Liver (tissue), 9 donors: Measurements from ENCODE around the gene FYCO1. TPM values are rescaled to one million over a fixed set of nuclear protein-coding genes. Genes with fewer than 3 reads are reported as not detected.

Experiments
- DNase-seq: peaks from one replicate; pipeline ENCODE4 v3.0.0-alpha.2; 2017; ENCODE audit warnings: low spot score
- H3K27ac ChIP-seq, 2 donors: one replicate each; pipeline ENCODE4 v1.7.0; 2013; ENCODE audit warnings: inconsistent platforms in 2 of 2, low read length in 2 of 2, control low read depth in 1 of 2, low read depth in 1 of 2, mild to moderate bottlenecking in 1 of 2
- H3K27me3 ChIP-seq, 4 donors: one replicate each; pipeline versions ENCODE4 v1.6.1 to v1.7.0; 2013; ENCODE audit warnings: low read length in 3 of 4, inconsistent platforms in 1 of 4, mild to moderate bottlenecking in 1 of 4, moderate library complexity in 1 of 4; ENCODE audit not compliant: control insufficient read depth in 4 of 4, insufficient read depth in 4 of 4
- H3K36me3 ChIP-seq, 4 donors: one replicate each; pipeline versions ENCODE4 v1.6.1 to v1.7.0; 2013; ENCODE audit warnings: low read length in 3 of 4, mild to moderate bottlenecking in 3 of 4, low read depth in 1 of 4, moderate library complexity in 1 of 4; ENCODE audit not compliant: control insufficient read depth in 4 of 4, insufficient read depth in 3 of 4
- H3K4me1 ChIP-seq, 4 donors: one replicate each; pipeline versions ENCODE4 v1.6.1 to v1.7.0; 2013; ENCODE audit warnings: low read length in 3 of 4, mild to moderate bottlenecking in 3 of 4, moderate library complexity in 1 of 4; ENCODE audit not compliant: control insufficient read depth in 4 of 4, insufficient read depth in 4 of 4
- H3K4me3 ChIP-seq, 3 donors: one replicate each; pipeline versions ENCODE4 v1.6.1 to v1.7.0; 2013; ENCODE audit warnings: low read length in 3 of 3, control low read depth in 1 of 3, low read depth in 1 of 3, mild to moderate bottlenecking in 1 of 3
- H3K9ac ChIP-seq, 2 donors: one replicate each; pipeline ENCODE4 v1.7.0; 2013; ENCODE audit warnings: low read length in 2 of 2, mild to moderate bottlenecking in 2 of 2, moderate library complexity in 2 of 2, control low read depth in 1 of 2, low read depth in 1 of 2
- H3K9me3 ChIP-seq, 4 donors: one replicate each; pipeline versions ENCODE4 v1.6.1 to v1.7.0; 2013; ENCODE audit warnings: low read length in 3 of 4; ENCODE audit not compliant: control insufficient read depth in 4 of 4
- EGR1 ChIP-seq, 2 donors: IDR thresholded peaks; 2 replicates each; pipeline ENCODE4 v1.6.1; 2016 to 2018; ENCODE audit warnings: antibody characterized with exemption in 2 of 2, low read depth in 2 of 2
- FOXA2 ChIP-seq: IDR thresholded peaks from 2 replicates; pipeline ENCODE4 v1.6.1; 2016; ENCODE audit warnings: antibody characterized with exemption
- GABPA ChIP-seq, 2 donors: IDR thresholded peaks in 1 of 2; conservative IDR thresholded peaks in 1 of 2; 2 replicates each; pipeline ENCODE4 v1.6.1; 2016; ENCODE audit warnings: antibody characterized with exemption in 2 of 2, mild to moderate bottlenecking in 1 of 2, moderate library complexity in 1 of 2
- HNF4A ChIP-seq, 2 donors: conservative IDR thresholded peaks; 2 replicates each; pipeline ENCODE4 v1.6.1; 2016; ENCODE audit warnings: antibody characterized with exemption in 2 of 2, mild to moderate bottlenecking in 2 of 2
- HNF4G ChIP-seq: IDR thresholded peaks from 2 replicates; pipeline ENCODE4 v1.6.1; 2016; ENCODE audit warnings: antibody characterized with exemption
- JUND ChIP-seq, 2 donors: IDR thresholded peaks; 2 replicates each; pipeline ENCODE4 v1.6.1; 2016; ENCODE audit warnings: antibody characterized with exemption in 2 of 2
- NR2F2 ChIP-seq: IDR thresholded peaks from 2 replicates; pipeline ENCODE4 v1.6.1; 2016; ENCODE audit warnings: antibody characterized with exemption
- RAD21 ChIP-seq, 2 donors: IDR thresholded peaks; 2 replicates each; pipeline ENCODE4 v1.6.1; 2016; ENCODE audit warnings: antibody characterized with exemption in 2 of 2, mild to moderate bottlenecking in 2 of 2
- RXRA ChIP-seq, 2 donors: IDR thresholded peaks; 2 replicates each; pipeline ENCODE4 v1.6.1; 2017 to 2018; ENCODE audit warnings: antibody characterized with exemption in 2 of 2, mild to moderate bottlenecking in 1 of 2
- SP1 ChIP-seq: IDR thresholded peaks from 2 replicates; pipeline ENCODE4 v1.6.1; 2018; ENCODE audit warnings: antibody characterized with exemption, mild to moderate bottlenecking
- TAF1 ChIP-seq: conservative IDR thresholded peaks from 2 replicates; pipeline ENCODE4 v1.6.1; 2016; ENCODE audit warnings: antibody characterized with exemption, mild to moderate bottlenecking
- YY1 ChIP-seq: IDR thresholded peaks from 2 replicates; pipeline ENCODE4 v1.6.1; 2016; ENCODE audit warnings: antibody characterized with exemption, mild to moderate bottlenecking
- WGBS: extraction: QIAGEN DNeasy Blood & Tissue Kit; methylation state at CpG from one replicate; pipeline ENCODE4 v1.1.7; 2013; 5-methylcytosine and 5-hydroxymethylcytosine counted together
- polyA plus RNA-seq, 2 donors: library from polyadenylated mRNA; stranded (reverse) in 1 of 2; unstranded in 1 of 2; fragments of 200-250 nt in 1 of 2; fragments of >200 nt in 1 of 2; fragmentation: Nextera tagmentation in 1 of 2; extraction: Ambion mirVana in 1 of 2; gene quantifications; one replicate each; pipeline versions ENCODE4 v1.2.1 to v1.2.3, GENCODE V29; 2013 to 2015
- total RNA-seq, 2 donors: library from RNA; depleted of rRNA; stranded (reverse); fragments of >200 nt; gene quantifications; one replicate each; pipeline ENCODE4 v1.2.3, GENCODE V29; 2014
- TF ChIP-seq, protein P1 (sequence below): IDR thresholded peaks from 2 replicates; pipeline ENCODE4 v1.6.1; 2016; ENCODE audit warnings: antibody characterized with exemption
- TF ChIP-seq, protein P2 (sequence below): IDR thresholded peaks from 2 replicates; pipeline ENCODE4 v1.6.1; 2016; ENCODE audit warnings: antibody characterized with exemption, mild to moderate bottlenecking
- TF ChIP-seq, protein P3 (sequence below): fragments of 150-350 bp; IDR thresholded peaks from 2 replicates; pipeline ENCODE4 v1.5.1; 2017; ENCODE audit warnings: improper control_type of control experiment, low read depth, low read length; ENCODE audit not compliant: missing input control
- TF ChIP-seq, protein P4 (sequence below): IDR thresholded peaks from 2 replicates; pipeline ENCODE4 v1.6.1; 2016; ENCODE audit warnings: antibody characterized with exemption
- TF ChIP-seq, protein P5 (sequence below): IDR thresholded peaks from 2 replicates; pipeline ENCODE4 v1.6.1; 2016; ENCODE audit warnings: antibody characterized with exemption
- donor health status: healthy.
- donor health status: healthy.
- donor health status: healthy.
- donor health status: healthy.
- donor health status: healthy.

The FYCO1 gene
- total and polyA plus RNA-seq, 4 donors = 3.0 to 17.1 (median 10.2) TPM

DNA sequence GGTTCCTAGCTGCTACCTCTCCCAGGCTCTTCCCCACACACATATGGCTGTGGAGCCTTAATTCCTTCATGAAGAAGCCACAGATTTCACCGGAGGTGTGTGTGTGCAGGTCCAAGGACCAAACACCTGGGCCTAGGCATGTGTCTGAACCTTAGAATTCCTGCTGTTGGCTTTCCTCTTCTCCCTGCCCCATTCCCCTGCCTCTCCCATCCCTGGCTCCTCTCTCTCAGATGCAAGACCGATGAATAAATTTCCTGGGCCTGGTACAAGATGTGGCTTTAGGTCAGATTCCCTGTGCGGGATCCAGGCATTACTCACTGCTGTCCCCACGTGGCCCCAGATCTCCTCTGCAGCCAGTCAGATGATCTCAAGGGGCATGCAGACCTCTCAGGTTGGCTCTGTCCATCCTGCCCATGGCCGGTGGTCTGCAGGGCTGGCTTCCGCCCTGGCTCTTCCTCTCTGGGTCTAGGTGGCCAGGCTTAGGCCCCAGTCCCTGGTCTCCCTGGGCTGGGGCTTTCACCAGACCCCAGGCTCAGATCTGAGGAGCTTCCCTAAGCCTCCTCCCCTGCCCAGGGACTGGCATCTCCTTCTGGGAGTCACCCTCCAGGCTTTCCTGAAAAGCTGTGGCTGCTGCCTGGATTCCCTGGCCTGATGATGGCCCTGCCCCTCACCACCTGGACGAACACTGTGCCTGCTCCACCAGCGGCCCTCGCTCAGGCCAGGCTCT lies 88.8 kb downstream of the FYCO1 start:
- WGBS = 88% methylated on average over 9 of the region's 9 CpGs
- Histone ChIP-seq H3K27ac (no peak overlapping the region), H3K4me3 (no peak overlapping the region), H3K9me3 (peaks cover 0 to 2% (median 0%) of the 10 kb centered on the region in 4 donors), H3K9ac (no peak overlapping the region), H3K4me1 (no peaks in the 10 kb centered on the region), H3K36me3 (peaks cover 0 to 2% (median 0%) of the 10 kb centered on the region in 4 donors), H3K27me3 (no peaks in the 10 kb centered on the region)
- TF ChIP-seq RAD21 (IDR thresholded peaks at IDR 0.05) (peak in 1 of 2 donors; percentile 45), HNF4A (conservative IDR thresholded peaks at IDR 0.05) (no peak), SP1 (no peak), YY1 (no peak), TAF1 (no peak), GABPA (IDR thresholded peaks at IDR 0.05 in 1 of 2, conservative IDR thresholded peaks at IDR 0.05 in 1 of 2) (no peak), RXRA (IDR thresholded peaks at IDR 0.05) (no peak), EGR1 (IDR thresholded peaks at IDR 0.05; ENCODE audit: low read depth in 2 of 2) (no peak), FOXA2 (no peak), JUND (IDR thresholded peaks at IDR 0.05) (no peak), NR2F2 (no peak), HNF4G (no peak)
- TF ChIP-seq, protein P1, sequence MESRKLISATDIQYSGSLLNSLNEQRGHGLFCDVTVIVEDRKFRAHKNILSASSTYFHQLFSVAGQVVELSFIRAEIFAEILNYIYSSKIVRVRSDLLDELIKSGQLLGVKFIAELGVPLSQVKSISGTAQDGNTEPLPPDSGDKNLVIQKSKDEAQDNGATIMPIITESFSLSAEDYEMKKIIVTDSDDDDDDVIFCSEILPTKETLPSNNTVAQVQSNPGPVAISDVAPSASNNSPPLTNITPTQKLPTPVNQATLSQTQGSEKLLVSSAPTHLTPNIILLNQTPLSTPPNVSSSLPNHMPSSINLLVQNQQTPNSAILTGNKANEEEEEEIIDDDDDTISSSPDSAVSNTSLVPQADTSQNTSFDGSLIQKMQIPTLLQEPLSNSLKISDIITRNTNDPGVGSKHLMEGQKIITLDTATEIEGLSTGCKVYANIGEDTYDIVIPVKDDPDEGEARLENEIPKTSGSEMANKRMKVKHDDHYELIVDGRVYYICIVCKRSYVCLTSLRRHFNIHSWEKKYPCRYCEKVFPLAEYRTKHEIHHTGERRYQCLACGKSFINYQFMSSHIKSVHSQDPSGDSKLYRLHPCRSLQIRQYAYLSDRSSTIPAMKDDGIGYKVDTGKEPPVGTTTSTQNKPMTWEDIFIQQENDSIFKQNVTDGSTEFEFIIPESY = no peak
- TF ChIP-seq, protein P2, sequence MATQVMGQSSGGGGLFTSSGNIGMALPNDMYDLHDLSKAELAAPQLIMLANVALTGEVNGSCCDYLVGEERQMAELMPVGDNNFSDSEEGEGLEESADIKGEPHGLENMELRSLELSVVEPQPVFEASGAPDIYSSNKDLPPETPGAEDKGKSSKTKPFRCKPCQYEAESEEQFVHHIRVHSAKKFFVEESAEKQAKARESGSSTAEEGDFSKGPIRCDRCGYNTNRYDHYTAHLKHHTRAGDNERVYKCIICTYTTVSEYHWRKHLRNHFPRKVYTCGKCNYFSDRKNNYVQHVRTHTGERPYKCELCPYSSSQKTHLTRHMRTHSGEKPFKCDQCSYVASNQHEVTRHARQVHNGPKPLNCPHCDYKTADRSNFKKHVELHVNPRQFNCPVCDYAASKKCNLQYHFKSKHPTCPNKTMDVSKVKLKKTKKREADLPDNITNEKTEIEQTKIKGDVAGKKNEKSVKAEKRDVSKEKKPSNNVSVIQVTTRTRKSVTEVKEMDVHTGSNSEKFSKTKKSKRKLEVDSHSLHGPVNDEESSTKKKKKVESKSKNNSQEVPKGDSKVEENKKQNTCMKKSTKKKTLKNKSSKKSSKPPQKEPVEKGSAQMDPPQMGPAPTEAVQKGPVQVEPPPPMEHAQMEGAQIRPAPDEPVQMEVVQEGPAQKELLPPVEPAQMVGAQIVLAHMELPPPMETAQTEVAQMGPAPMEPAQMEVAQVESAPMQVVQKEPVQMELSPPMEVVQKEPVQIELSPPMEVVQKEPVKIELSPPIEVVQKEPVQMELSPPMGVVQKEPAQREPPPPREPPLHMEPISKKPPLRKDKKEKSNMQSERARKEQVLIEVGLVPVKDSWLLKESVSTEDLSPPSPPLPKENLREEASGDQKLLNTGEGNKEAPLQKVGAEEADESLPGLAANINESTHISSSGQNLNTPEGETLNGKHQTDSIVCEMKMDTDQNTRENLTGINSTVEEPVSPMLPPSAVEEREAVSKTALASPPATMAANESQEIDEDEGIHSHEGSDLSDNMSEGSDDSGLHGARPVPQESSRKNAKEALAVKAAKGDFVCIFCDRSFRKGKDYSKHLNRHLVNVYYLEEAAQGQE = no peak
- TF ChIP-seq, protein P3, sequence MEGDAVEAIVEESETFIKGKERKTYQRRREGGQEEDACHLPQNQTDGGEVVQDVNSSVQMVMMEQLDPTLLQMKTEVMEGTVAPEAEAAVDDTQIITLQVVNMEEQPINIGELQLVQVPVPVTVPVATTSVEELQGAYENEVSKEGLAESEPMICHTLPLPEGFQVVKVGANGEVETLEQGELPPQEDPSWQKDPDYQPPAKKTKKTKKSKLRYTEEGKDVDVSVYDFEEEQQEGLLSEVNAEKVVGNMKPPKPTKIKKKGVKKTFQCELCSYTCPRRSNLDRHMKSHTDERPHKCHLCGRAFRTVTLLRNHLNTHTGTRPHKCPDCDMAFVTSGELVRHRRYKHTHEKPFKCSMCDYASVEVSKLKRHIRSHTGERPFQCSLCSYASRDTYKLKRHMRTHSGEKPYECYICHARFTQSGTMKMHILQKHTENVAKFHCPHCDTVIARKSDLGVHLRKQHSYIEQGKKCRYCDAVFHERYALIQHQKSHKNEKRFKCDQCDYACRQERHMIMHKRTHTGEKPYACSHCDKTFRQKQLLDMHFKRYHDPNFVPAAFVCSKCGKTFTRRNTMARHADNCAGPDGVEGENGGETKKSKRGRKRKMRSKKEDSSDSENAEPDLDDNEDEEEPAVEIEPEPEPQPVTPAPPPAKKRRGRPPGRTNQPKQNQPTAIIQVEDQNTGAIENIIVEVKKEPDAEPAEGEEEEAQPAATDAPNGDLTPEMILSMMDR = peak; percentile 10
- DNase-seq = peak; percentile 44

DNA sequence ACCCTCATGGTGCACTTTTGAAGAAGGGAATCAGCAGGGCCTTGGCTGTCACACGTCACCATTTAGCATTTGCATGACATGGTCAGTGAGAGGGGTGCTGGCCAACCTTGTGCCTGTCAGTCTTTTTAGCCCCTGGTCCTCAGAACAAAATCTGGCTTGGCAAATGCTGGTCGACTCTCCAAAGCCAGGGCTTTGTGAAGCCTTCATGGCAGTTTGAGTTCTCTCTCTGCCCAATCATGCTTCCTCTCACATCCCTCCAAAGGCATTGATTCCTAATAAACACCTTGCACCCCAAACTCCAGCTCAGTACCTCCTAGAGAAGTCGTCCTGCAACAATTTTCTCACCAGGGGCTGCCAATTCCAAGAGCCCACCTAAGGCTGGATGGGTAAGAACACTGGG lies 89.9 kb downstream of the FYCO1 start:
- no peaks in the 10 kb centered on the region for H3K4me1 ChIP-seq
- H3K9me3 ChIP-seq = peaks cover 0 to 2% (median 0%) of the 10 kb centered on the region in 4 donors
- H3K36me3 ChIP-seq = peaks cover 0 to 2% (median 0%) of the 10 kb centered on the region in 4 donors
- no peaks in the 10 kb centered on the region for H3K27me3 ChIP-seq
- H3K4me3 ChIP-seq = no peak overlapping the region
- no peak for DNase-seq
- no peak overlapping the region for H3K9ac ChIP-seq
- H3K27ac ChIP-seq = no peak overlapping the region
- 95% methylated on average over 3 of the region's 3 CpGs for WGBS
- TF ChIP-seq FOXA2 = no peak
- TF ChIP-seq SP1 = no peak
- TF ChIP-seq, protein P4, sequence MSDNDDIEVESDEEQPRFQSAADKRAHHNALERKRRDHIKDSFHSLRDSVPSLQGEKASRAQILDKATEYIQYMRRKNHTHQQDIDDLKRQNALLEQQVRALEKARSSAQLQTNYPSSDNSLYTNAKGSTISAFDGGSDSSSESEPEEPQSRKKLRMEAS = no peak
- no peak for TF ChIP-seq GABPA (IDR thresholded peaks at IDR 0.05 in 1 of 2, conservative IDR thresholded peaks at IDR 0.05 in 1 of 2)
- TF ChIP-seq HNF4A (conservative IDR thresholded peaks at IDR 0.05) = no peak
- TF ChIP-seq, protein P5, sequence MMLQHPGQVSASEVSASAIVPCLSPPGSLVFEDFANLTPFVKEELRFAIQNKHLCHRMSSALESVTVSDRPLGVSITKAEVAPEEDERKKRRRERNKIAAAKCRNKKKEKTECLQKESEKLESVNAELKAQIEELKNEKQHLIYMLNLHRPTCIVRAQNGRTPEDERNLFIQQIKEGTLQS = no peak
- TF ChIP-seq NR2F2 = no peak
- TF ChIP-seq, protein P2 = no peak
